Stimulated activated CD8-positive, alpha-beta memory T cell treated with anti-CD3 and anti-CD28 coated beads, Interleukin-12 subunit alpha, Interleukin-12 subunit beta, amount 100 ng/mL, for 4 hours (primary cell): ENCODE results near the gene ZNF446.
"Not testable (repeated sequence)": the region's sequence is repeated elsewhere in the genome, so short reads cannot be mapped to it uniquely, and the experiment has no call there.

Experiments used
- DNase-seq: peaks from one replicate; pipeline ENCODE4 v3.0.0-alpha.2; 2020; ENCODE audit warnings: low read depth

The ZNF446 gene

GRCh38 chr19:58507602-58508223 is 31.6 kb downstream of the ZNF446 start:
- not testable (repeated sequence) for DNase-seq

GRCh38 chr19:58509731-58510083 is 33.6 kb downstream of the ZNF446 start:
- DNase-seq = no peak

- no peak for DNase-seq
These were observed 34.1 kb downstream of the ZNF446 start for GRCh38 chr19:58510084-58510862.

DNA sequence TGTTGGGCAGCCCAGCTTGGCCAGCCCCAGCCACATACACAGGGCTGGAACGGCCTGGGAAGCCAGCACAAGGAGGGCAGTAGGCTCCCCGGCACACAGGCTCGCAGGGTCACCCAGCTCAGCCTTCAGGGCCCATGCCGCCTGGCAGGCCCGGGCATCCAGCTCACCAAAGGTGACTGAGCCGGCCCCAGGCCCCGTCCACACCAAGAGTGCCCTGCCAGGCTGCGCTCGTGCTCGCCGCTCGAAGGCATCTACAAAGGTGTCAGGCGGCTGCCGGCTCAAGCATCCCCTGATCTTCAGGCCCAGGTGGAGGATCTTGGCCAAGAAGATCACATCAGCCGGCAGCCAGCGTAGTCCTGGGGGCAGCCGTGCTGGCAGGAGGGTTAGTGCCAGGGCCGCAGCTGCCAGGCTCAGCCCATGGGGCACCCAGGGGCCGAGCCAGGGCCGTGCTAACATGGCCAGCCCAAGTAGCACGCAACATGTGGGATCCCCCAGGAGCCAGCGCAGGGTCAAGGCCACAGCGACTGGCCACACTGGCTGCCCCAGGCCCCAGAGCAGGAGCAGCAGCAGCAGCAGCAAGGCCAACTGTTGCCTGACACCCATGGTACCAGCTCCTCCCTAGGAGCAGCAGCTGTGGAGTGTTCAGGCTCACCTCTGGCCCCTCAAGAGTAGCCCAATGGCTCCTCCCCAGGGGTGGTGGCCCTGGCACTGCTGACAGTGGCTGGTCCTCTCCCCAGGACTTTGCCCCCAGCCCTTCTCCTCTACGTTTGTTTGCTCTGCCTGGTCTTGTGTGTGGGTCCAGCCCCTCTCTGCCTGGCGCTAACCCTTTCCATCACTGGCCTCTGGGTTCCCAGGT is 35.4 kb downstream of the ZNF446 start, which contains the start of gene SLC27A5:
Gene SLC27A5 (minus strand): TSS at position 640 of the 856 bp plus-strand sequence. CDS start 37 bp downstream, at position 603.
- no peak for DNase-seq

GRCh38 chr19:58513213-58513693 is 37.1 kb downstream of the ZNF446 start:
- no peak for DNase-seq

GRCh38 chr19:58513694-58514563 is 37.8 kb downstream of the ZNF446 start:
- DNase-seq = peak; percentile 85

GRCh38 chr19:58514564-58515022 is 38.4 kb downstream of the ZNF446 start:
- no peak for DNase-seq

DNA sequence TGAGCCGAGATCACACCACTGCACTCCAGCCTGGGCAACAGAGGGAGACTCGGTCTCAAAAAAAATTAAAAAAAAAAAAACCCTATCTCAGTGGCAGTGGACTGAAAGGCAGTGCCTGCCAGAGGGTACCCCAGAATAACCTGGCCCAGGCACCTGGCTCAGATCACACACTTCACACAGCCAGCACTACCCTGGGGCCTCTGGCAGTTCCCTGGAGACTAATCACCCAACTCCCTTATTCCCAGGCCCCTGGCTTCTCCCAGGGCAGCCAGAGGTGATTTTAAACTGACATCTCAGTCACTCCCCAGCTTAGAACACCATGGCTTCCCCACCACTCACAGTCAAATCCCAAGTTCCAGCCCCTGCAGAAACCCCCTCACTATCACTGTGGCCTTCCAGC is 39.1 kb downstream of the ZNF446 start:
- no peak for DNase-seq

DNA sequence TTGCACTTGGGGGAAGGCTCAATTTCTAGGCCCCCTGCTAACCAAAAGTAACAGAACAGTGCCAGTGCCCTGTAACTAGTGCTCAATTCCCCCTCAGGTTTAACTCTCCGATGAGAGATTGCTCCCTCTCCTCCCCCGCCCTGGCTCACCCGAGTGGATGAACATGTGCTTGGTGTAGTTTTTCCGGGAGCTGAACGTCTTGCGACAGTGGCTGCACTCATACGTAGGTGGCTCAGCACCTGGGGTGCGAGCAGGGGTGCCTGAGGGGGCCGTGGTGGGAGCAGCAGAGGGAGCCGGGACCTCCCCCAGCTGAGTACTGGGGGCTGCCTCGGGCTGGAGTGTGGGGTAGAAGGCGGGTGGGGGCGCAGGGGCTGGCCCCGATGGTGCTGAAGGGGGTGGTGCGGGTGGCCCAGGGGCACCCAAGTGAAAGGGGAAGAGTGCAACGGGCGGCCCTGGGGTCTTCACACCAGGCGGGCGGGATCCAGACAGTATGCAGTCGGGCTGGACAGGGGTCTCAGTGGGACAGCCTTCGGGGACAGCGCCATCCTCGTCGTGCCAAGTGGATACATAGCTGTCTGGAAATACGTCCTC is 40.2 kb downstream of the ZNF446 start:
- DNase-seq = no peak

- DNase-seq = no peak
These were observed 41.0 kb downstream of the ZNF446 start for GRCh38 chr19:58516964-58517833.

GRCh38 chr19:58518256-58519086 is 42.3 kb downstream of the ZNF446 start:
- no peak for DNase-seq

- no peak for DNase-seq
These were observed 42.9 kb downstream of the ZNF446 start for GRCh38 chr19:58519087-58519354.

DNA sequence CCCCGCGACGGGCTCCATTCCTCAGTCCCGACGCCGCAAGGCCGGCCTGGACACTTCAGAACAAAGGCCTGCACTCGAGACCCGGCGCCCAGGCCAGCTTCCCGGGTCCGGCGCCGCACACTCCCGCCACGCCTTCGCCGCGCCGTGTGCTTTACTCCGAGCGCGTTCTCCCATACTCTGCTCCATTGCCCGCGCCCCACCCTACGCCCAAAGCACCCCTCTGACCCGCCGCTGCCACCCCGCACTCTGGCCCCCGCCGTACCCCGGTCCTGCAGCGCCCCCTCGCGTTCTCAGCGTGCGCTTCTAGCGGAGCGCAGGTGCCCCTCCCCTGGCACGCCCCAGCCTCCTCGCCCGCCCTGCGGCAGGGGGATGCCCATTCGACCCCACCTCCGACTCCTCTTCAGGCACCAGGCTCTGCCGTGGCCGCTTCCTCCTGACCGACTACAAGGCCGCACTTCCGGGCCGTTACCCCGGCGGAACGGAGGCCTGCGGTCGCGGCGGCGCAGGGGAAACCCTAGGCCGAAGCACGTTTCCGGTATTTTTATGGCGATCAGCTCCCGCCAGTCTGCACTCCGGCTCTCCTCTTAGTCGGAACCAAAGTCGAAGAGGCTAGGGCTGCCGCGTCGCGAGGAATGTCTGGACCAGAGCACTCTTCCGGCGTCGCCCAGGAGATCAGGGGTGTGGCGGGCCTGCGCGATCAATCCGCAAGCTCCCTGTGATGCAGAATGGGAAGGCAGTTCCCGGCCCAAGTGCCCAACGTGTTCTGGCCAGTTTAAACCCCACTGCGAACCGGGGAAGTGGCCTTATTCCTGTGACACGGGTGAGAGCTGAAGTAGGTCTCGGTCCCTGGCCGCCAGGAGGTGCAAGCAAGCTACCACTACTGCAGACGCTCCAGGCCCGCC is 43.5 kb downstream of the ZNF446 start, which contains the start of gene ZBTB45:
Gene ZBTB45 (minus strand): TSS at position 456 of the 902 bp plus-strand sequence. CDS start 2,137 bp downstream, outside the sequence.
- DNase-seq = peak; percentile 75

DNA sequence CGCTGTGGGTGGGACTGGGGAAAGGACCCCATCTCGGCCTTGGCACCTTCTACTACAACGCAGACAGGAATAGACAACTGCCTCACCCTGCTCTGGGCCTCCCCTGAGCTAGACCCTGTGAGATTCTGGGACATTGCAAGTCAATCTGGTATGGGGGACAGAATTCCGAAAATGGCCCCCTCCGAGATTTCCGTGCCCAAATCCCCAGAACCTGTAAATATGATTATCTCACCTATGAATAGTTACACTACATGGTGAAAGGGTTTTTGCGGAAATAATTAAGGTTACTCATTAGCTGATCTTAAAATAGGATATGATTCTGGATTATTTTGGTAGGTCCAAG is 44.1 kb downstream of the ZNF446 start:
- no peak for DNase-seq

DNA sequence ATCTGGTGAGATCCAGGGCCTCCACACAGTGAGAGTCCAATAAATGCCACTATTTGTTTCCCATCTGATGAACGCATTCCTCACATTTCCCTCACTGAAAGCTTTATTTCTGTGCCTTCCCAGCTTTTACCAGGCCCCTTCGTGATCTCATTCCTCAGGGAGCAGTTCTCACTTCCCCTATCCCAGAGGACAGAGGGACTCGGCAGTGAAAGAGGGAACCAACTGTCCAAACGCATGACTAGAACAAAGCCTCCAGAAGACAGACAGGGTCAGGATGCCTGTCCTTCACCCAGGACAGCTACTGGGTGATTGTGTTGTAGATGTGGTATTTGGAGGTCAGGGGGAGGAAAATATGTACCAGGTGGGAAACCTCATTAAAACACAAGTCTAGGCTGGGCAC is 45.5 kb downstream of the ZNF446 start:
- no peak for DNase-seq

DNA sequence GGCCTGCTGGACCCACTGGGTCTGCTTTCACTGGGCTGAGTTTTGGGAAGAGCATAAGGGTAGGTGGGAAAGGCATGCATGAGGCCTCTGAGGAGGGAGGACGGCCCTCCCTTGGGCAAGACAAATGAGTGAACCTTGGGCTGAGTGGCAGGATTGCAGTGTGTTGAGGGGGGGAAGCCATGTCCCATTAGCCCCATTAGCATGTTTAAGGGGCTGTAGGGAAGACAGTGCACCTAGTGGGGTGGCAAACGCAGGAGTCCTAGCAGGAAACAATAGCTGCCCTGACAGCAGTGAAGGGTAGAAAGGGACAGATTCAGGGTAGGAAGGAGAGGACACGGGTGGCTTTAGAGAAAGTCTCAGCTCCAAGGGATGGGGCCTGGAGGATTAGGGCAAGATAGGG is 46.6 kb downstream of the ZNF446 start:
- no peak for DNase-seq

GRCh38 chr19:58529405-58529804 is 53.3 kb downstream of the ZNF446 start:
- no peak for DNase-seq
